Tibial artery (tissue), 4 donors: ENCODE data around the gene PRRT4.

Source experiments
- DNase-seq, 2 donors: peaks; one replicate each; pipeline ENCODE4 v3.0.0-alpha.2; 2019
- H3K27ac ChIP-seq, 2 donors: fragments of 200-600 bp; sonication (generic) in 1 of 2; 1 replicate in 1 of 2; 2 replicates in 1 of 2; pipeline ENCODE4 v1.5.1; 2018 to 2019; ENCODE audit warnings: mild to moderate bottlenecking in 1 of 2
- H3K27me3 ChIP-seq, 2 donors: fragments of 200-600 bp; sonication (generic) in 1 of 2; one replicate each; pipeline versions ENCODE4 v1.5.1 to v1.6.0; 2016 to 2019
- H3K36me3 ChIP-seq, 3 donors: fragments of 200-600 bp; sonication (generic) in 2 of 3; one replicate each; pipeline ENCODE4 v1.5.1; 2016 to 2019; ENCODE audit warnings: mild to moderate bottlenecking in 2 of 3
- H3K4me1 ChIP-seq, 4 donors: fragments of 200-600 bp; sonication (generic) in 2 of 4; 1 replicate in 3 of 4; 2 replicates in 1 of 4; pipeline ENCODE4 v1.5.1; 2016 to 2019
- H3K4me3 ChIP-seq, 2 donors: fragments of 200-600 bp; sonication (generic) in 1 of 2; 1 replicate in 1 of 2; 2 replicates in 1 of 2; pipeline ENCODE4 v1.5.1; 2018 to 2019; ENCODE audit warnings: mild to moderate bottlenecking in 2 of 2
- H3K9me3 ChIP-seq, 3 donors: fragments of 200-600 bp; sonication (generic) in 1 of 3; one replicate each; pipeline ENCODE4 v1.5.1; 2016 to 2019
- CTCF ChIP-seq, 2 experiments: fragments of 200-600 bp in 1 of 2; fragments of 450-650 bp in 1 of 2; IDR thresholded peaks; one replicate each; pipeline ENCODE4 v1.5.1; 2017 to 2019; ENCODE audit warnings: antibody characterized with exemption in 2 of 2, mild to moderate bottlenecking in 1 of 2, moderate library complexity in 1 of 2
- intact Hi-C: fragments of 100-400 bp; cut with DNase I; formaldehyde crosslinking; loops from one replicate; pipeline ENCODE4 v1.15.0; 2023; ENCODE audit warnings: low total_unique reads

PRRT4 gene

GRCh38 chr7:128385988-128386925 lies 24.8 kb upstream of the PRRT4 start:
- intact Hi-C loops: loop anchor here (2.0 kb wide), 1 partner anchor 37 kb away; no protein-coding TSS in a partner anchor
- Histone ChIP-seq H3K4me3 (no peak overlapping the region), H3K27ac (no peak overlapping the region), H3K9me3 (no peaks in the 10 kb centered on the region), H3K36me3 (peaks cover 0 to under 1% (median 0%) of the 10 kb centered on the region in 3 donors), H3K4me1 (peaks cover 0 to 7% (median 2%) of the 10 kb centered on the region in 4 donors), H3K27me3 (peaks cover 0 to 14% of the 10 kb centered on the region in 2 donors)
- no peak for TF ChIP-seq CTCF (IDR thresholded peaks at IDR 0.05)
- no peak for DNase-seq

- no peak for TF ChIP-seq CTCF (IDR thresholded peaks at IDR 0.05)
- Histone ChIP-seq H3K27ac (no peak overlapping the region), H3K27me3 (peaks cover 0 to 20% of the 10 kb centered on the region in 2 donors), H3K4me1 (peaks cover 0 to 7% (median 2%) of the 10 kb centered on the region in 4 donors), H3K36me3 (no peaks in the 10 kb centered on the region), H3K4me3 (no peak overlapping the region), H3K9me3 (no peaks in the 10 kb centered on the region)
- no peak for DNase-seq
- intact Hi-C loops: no loop called here
These were observed 23.2 kb upstream of the PRRT4 start for GRCh38 chr7:128384726-128385125.

GRCh38 chr7:128383776-128384175 lies 22.3 kb upstream of the PRRT4 start:
- no peak overlapping the region for H3K4me3 ChIP-seq
- TF ChIP-seq CTCF (IDR thresholded peaks at IDR 0.05): no peak
- no peaks in the 10 kb centered on the region for H3K9me3 ChIP-seq
- H3K36me3 ChIP-seq: no peaks in the 10 kb centered on the region
- DNase-seq: no peak
- intact Hi-C loops: no loop called here
- no peak overlapping the region for H3K27ac ChIP-seq
- peaks cover 0 to 11% of the 10 kb centered on the region in 2 donors for H3K27me3 ChIP-seq
- peaks cover 0 to 7% (median 2%) of the 10 kb centered on the region in 4 donors for H3K4me1 ChIP-seq

DNA sequence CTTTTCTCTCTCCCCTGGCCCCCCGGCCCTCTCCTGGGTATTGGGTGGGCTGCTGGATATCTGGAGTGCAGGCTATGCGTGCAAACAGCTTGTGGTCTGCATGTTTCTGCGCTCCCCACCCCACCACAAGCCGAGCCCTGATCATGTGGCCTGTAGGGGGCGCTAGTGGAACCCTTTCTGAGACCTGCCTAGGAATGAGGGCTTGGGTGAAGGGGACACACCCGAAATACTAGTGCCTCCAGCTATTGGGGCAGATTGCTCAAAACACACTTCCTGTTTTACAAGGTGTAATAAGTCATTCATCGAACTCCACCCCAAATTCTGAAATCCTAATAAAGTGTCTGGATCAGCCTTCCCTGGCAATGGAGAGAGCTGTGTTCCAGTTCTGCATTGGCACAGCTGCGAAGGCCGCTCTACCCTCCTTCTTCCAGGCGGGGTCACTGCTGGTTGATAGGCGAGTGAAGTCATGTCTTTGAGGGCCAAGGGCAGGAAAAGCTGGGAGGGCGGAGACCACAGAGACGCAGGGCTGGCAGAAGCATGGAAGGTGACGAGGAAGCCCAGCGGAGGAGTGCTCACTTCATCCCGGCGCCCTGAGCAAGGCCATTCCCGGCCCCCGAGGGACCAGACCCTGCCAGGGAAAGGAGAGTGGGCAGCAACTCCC lies 19.8 kb upstream of the PRRT4 start:
- TF ChIP-seq CTCF (IDR thresholded peaks at IDR 0.05): peak in 1 of 2 experiments; percentile 19
- H3K27me3 ChIP-seq: peaks cover 0 to 11% of the 10 kb centered on the region in 2 donors
- no peaks in the 10 kb centered on the region for H3K4me1 ChIP-seq
- intact Hi-C loops: no loop called here
- H3K36me3 ChIP-seq: no peaks in the 10 kb centered on the region
- DNase-seq: peak in 1 of 2 donors; percentile 59
- H3K27ac ChIP-seq: no peak overlapping the region
- H3K9me3 ChIP-seq: no peaks in the 10 kb centered on the region
- no peak overlapping the region for H3K4me3 ChIP-seq

- Histone ChIP-seq H3K27me3 (peaks cover 0 to 11% of the 10 kb centered on the region in 2 donors), H3K4me1 (no peaks in the 10 kb centered on the region), H3K4me3 (no peak overlapping the region), H3K27ac (no peak overlapping the region), H3K9me3 (no peaks in the 10 kb centered on the region), H3K36me3 (no peaks in the 10 kb centered on the region)
- DNase-seq: no peak
- no peak for TF ChIP-seq CTCF (IDR thresholded peaks at IDR 0.05)
- intact Hi-C loops: no loop called here
These were observed 19.1 kb upstream of the PRRT4 start for GRCh38 chr7:128380483-128381106.
